NCI-H2171 treated with DMSO at 0.1 percent for 48 hours (cell line): Measurements from ENCODE around the gene PDZD7.

Experiments
- DNase-seq: peaks from one replicate; lab custom pipeline; 2025; lab: John Stamatoyannopoulos, UW

The PDZD7 gene

DNA sequence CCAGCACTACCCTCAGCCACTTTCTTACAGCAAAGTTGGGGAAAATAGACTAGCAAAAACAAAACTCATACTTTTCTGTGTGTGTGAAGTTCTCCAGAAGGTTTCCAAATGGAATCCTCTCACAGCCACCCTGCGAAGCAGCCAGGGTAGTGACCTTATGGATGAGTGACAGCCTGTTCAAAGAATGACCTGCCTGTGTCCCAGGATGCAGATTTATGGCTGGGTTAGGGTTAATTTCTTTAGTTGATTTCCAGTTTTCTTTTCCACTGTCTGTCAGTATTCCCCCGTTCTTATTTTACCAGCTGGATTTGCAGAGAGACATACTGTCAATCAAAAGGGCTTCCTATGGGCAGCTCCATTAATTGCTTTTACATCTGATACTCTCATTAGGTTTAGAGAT, 64.0 kb downstream of the PDZD7 start:
- DNase-seq: no peak

DNA sequence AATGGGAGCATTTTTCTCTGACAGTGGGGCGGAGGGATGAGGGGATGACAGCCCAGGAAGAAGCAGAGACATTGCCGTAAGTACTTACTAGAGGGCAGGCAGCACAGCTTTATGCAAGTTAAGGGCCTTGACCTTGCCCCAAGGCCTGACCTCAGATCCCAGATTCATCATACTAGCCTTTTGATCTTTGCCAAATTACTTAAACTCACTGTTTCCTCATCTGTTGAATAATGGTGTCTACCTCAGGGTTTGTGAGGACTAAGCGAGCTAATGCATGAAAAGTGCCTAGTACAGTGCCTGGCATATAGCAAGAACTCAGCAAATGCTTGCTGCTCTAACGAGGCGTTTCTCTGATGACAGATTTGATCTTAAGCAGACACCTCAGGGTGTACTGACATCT, 65.1 kb downstream of the PDZD7 start:
- DNase-seq: no peak

DNA sequence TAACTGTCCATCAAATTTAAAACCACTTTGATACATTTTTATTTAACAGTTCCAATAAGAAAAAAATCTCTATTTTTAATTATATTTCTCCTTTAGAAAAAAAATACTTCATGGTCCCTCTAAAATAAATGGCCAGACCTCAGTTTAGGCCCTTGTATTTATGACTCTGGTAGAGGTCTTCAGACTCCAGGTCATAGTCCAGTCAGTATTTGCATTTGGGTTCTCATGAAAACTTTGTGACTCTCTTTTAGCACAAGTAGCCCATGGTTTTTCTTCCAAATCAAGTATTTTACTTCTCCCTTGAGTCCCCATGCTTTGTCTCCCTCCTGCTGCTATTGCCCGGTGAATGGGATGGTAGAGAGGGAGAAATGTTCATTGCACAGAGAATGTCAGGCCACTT, 67.1 kb downstream of the PDZD7 start:
- DNase-seq: no peak

DNA sequence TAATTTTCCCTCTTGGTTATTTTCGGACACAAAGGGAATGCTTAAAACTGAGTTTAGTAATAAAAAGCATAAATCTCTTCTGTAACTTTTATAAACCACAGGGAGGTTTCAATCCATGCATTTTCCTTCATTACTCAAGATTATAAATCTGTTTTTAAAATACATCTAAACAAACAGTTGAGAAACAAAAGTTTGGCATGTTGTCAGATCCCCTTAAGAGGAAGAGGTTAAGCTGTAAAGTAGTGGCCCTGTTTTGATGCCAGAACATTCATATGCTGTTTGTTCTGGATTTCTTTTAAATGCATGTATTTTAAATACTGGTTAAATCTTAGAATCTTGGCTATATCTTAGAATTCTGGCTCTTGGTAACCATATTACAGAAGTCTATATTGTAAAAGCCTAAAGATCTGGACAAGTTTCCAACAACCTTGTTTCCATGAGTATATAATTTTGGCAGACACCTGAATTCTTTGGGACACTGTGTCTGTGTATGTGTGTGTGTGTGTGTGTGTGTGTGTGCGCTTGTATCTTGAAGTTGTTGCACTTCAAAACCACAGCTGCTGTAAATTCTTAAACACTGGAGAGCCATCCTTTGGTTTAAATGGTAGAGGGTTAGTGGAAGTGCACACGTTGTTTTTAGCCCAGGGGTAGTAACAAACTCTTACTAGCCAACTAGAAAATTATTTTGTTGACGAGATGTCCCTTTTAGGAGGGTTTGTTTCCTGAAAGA, 68.4 kb downstream of the PDZD7 start:
- no peak for DNase-seq

DNA sequence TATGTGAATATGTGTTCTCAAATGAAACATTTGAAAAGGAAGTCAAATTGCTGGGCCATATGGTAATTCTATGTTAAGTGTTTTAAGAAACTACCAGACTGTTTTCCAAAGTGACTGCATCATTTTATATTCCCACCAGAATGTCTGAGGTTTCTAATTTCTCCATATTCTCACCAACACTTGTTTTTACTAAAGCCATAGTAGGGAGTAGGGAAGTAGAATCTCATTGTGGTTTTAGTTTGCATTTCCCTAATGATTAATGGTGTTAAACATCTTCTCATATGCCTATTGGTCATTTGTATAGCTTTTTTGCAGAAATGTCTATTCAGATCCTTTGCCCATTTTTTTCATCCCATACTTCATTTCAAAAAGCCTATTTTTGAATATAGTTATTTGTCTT, 70.7 kb downstream of the PDZD7 start:
- no peak for DNase-seq
